Mammary epithelial cell (primary cell): ENCODE measurements around the gene HK2.

Experiments
- CTCF ChIP-seq, 2 donors: IDR thresholded peaks in 1 of 2; conservative IDR thresholded peaks in 1 of 2; 2 replicates each; pipeline ENCODE4 v1.5.1; 2011 to 2012; ENCODE audit warnings: inconsistent platforms in 2 of 2, low read length in 2 of 2, mild to moderate bottlenecking in 2 of 2, control low read depth in 1 of 2, low read depth in 1 of 2; ENCODE audit not compliant: insufficient read depth in 1 of 2; ENCODE audit errors: extremely low read depth in 1 of 2
- EZH2 ChIP-seq: IDR thresholded peaks from 2 replicates; pipeline ENCODE4 v1.6.1; 2012; ENCODE audit warnings: low read length, inconsistent platforms, borderline replicate concordance

GRCh38 chr2:74860521-74860920, 26.6 kb downstream of the HK2 start:
- TF ChIP-seq CTCF (conservative IDR thresholded peaks at IDR 0.05 in 1 of 2, IDR thresholded peaks at IDR 0.05 in 1 of 2; ENCODE audit: extremely low read depth in 1 of 2, insufficient read depth in 1 of 2, low read depth in 1 of 2, low read length in 2 of 2) (no peak), EZH2 (no peak)
